Measurements from ENCODE around the gene SORBS2. TPM values are rescaled to one million over a fixed set of nuclear protein-coding genes. Genes with fewer than 3 reads are reported as not detected.

SORBS2 gene
- total and polyA plus RNA-seq, 2 experiments from 2014 or later, result 0.32 to 1.5 TPM

DNA sequence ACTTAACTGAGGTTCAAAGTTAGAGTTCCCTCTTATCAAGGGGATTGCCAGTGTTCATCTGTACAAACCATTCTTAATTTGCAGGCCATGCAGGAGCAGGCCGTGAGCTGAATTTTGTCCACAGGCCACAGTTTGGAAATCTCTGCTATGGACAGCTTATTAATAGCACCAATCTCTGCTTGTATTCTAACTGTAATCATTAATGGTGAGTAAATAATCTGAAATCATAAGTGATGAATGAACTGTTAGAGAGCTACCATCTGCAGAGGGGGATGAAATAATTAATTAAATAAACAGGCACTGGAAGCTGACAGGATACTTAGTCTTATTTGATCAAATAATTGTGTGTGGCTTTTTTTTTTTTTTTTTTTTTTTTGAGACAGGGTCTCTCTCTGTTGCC is 228.2 kb downstream of the SORBS2 start:
- H4K20me1 ChIP-seq (ENCODE audit: insufficient read depth), result no peaks in the 10 kb centered on the region
- WGBS, 2 experiments (ENCODE audit: low coverage in 1 of 2, low lambda C conversion rate in 2 of 2, missing lambda C conversion rate in 2 of 2), result 86 to 91% methylated on average over 1 of the region's 1 CpG
- H3K4me3 ChIP-seq, result no peak overlapping the region
- H3K4me1 ChIP-seq (ENCODE audit: insufficient read depth), result no peaks in the 10 kb centered on the region
- DNase-seq, result no peak
- H3K27ac ChIP-seq, result no peak overlapping the region
- H3K36me3 ChIP-seq (ENCODE audit: low read depth), result no peaks in the 10 kb centered on the region
- in situ Hi-C loops (cut with MboI), result no loop called here
- H3K9ac ChIP-seq, result no peak overlapping the region
- no peaks in the 10 kb centered on the region for H3F3A ChIP-seq (ENCODE audit: insufficient read depth)
- H3K9me2 ChIP-seq (ENCODE audit: insufficient read depth), result no peaks in the 10 kb centered on the region
- no peak overlapping the region for H2AFZ ChIP-seq
- TF ChIP-seq EZH2 (IDR thresholded peaks at IDR 0.05; ENCODE audit: insufficient read depth, poor library complexity, severe bottlenecking) (no peak), EZH2phosphoT487 (IDR thresholded peaks at IDR 0.05; ENCODE audit: insufficient read depth, low read depth) (no peak)
- no peaks in the 10 kb centered on the region for H3K79me2 ChIP-seq (ENCODE audit: insufficient read depth)
- no peaks in the 10 kb centered on the region for H3K9me3 ChIP-seq (ENCODE audit: low read depth)
- no peak overlapping the region for H3K4me2 ChIP-seq (ENCODE audit: unreplicated experiment)
- H3K27me3 ChIP-seq (replicated peaks; ENCODE audit: insufficient read depth), result no peaks in the 10 kb centered on the region; the same call in 1 of the 2 replicates

GRCh38 chr4:185582651-185583400 is 229.2 kb downstream of the SORBS2 start:
- Histone ChIP-seq H3K4me3 (no peak overlapping the region), H3K9me3 (ENCODE audit: low read depth) (no peaks in the 10 kb centered on the region), H3K4me1 (ENCODE audit: insufficient read depth) (no peaks in the 10 kb centered on the region), H3K9me2 (ENCODE audit: insufficient read depth) (no peaks in the 10 kb centered on the region), H3F3A (ENCODE audit: insufficient read depth) (no peaks in the 10 kb centered on the region), H4K20me1 (ENCODE audit: insufficient read depth) (no peaks in the 10 kb centered on the region), H3K4me2 (ENCODE audit: unreplicated experiment) (no peak overlapping the region), H3K27me3 (replicated peaks; ENCODE audit: insufficient read depth) (no peaks in the 10 kb centered on the region; the same call in 1 of the 2 replicates), H3K36me3 (ENCODE audit: low read depth) (no peaks in the 10 kb centered on the region), H3K79me2 (ENCODE audit: insufficient read depth) (no peaks in the 10 kb centered on the region), H3K27ac (no peak overlapping the region), H2AFZ (no peak overlapping the region), H3K9ac (no peak overlapping the region)
- TF ChIP-seq EZH2 (IDR thresholded peaks at IDR 0.05; ENCODE audit: insufficient read depth, poor library complexity, severe bottlenecking) (no peak), EZH2phosphoT487 (IDR thresholded peaks at IDR 0.05; ENCODE audit: insufficient read depth, low read depth) (no peak)
- no peak for DNase-seq
- WGBS, 2 experiments (ENCODE audit: low coverage in 1 of 2, low lambda C conversion rate in 2 of 2, missing lambda C conversion rate in 2 of 2), result 60 to 62% methylated on average over 7 of the region's 7 CpGs
- in situ Hi-C loops (cut with MboI), result no loop called here

- Histone ChIP-seq H3K4me2 (ENCODE audit: unreplicated experiment) (no peak overlapping the region), H3K4me3 (no peak overlapping the region), H3K9ac (no peak overlapping the region), H3K79me2 (ENCODE audit: insufficient read depth) (no peaks in the 10 kb centered on the region), H3K27ac (no peak overlapping the region), H3K36me3 (ENCODE audit: low read depth) (no peaks in the 10 kb centered on the region), H3K4me1 (ENCODE audit: insufficient read depth) (no peaks in the 10 kb centered on the region), H3K9me2 (ENCODE audit: insufficient read depth) (no peaks in the 10 kb centered on the region), H3K27me3 (replicated peaks; ENCODE audit: insufficient read depth) (no peaks in the 10 kb centered on the region), H2AFZ (no peak overlapping the region), H3F3A (ENCODE audit: insufficient read depth) (no peaks in the 10 kb centered on the region), H4K20me1 (ENCODE audit: insufficient read depth) (no peaks in the 10 kb centered on the region), H3K9me3 (ENCODE audit: low read depth) (no peaks in the 10 kb centered on the region)
- 74 to 77% methylated on average over 12 of the region's 12 CpGs for WGBS, 2 experiments (ENCODE audit: low coverage in 1 of 2, low lambda C conversion rate in 2 of 2, missing lambda C conversion rate in 2 of 2)
- no peak for DNase-seq
- no peak for TF ChIP-seq EZH2 (IDR thresholded peaks at IDR 0.05; ENCODE audit: insufficient read depth, poor library complexity, severe bottlenecking)
- no peak for TF ChIP-seq EZH2phosphoT487 (IDR thresholded peaks at IDR 0.05; ENCODE audit: insufficient read depth, low read depth)
- in situ Hi-C loops (cut with MboI), result no loop called here
Observed at GRCh38 chr4:185580699-185581098, 231.3 kb downstream of the SORBS2 start.

DNA sequence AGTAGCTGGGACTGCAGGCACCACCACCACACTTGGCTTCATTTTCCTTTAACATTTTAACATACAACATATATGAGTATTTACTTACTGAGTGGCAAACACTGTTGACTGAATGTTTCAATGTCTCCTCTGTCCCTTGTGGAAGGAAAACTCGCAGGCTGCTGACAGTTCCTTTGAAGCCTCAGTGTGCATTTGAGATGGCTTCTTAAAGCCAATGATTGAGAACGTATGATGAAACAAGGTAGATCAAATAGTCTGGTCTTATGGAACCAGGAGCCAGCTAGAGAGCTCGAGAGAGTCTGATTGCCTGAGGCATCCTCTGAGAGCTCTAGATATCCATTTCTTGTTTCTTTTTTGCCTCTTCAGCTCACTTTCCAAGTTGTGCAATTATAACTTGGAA is 233.7 kb downstream of the SORBS2 start:
- H3K9me2 ChIP-seq (ENCODE audit: insufficient read depth), result no peaks in the 10 kb centered on the region
- H3K27me3 ChIP-seq (replicated peaks; ENCODE audit: insufficient read depth), result no peaks in the 10 kb centered on the region
- H3K27ac ChIP-seq, result no peak overlapping the region
- H3K9me3 ChIP-seq (ENCODE audit: low read depth), result no peaks in the 10 kb centered on the region
- H4K20me1 ChIP-seq (ENCODE audit: insufficient read depth), result no peaks in the 10 kb centered on the region
- H3K4me1 ChIP-seq (ENCODE audit: insufficient read depth), result peaks cover 12% of the 10 kb centered on the region; the same call in 1 of the 2 replicates
- no peaks in the 10 kb centered on the region for H3F3A ChIP-seq (ENCODE audit: insufficient read depth)
- TF ChIP-seq EZH2phosphoT487 (IDR thresholded peaks at IDR 0.05; ENCODE audit: insufficient read depth, low read depth), result no peak
- no peak for TF ChIP-seq EZH2 (IDR thresholded peaks at IDR 0.05; ENCODE audit: insufficient read depth, poor library complexity, severe bottlenecking)
- no peak overlapping the region for H3K4me2 ChIP-seq (ENCODE audit: unreplicated experiment)
- H2AFZ ChIP-seq, result no peak overlapping the region
- H3K4me3 ChIP-seq, result no peak overlapping the region
- H3K36me3 ChIP-seq (ENCODE audit: low read depth), result no peaks in the 10 kb centered on the region
- DNase-seq, result no peak
- in situ Hi-C loops (cut with MboI), result no loop called here
- no peak overlapping the region for H3K9ac ChIP-seq
- WGBS, 2 experiments (ENCODE audit: low coverage in 1 of 2, low lambda C conversion rate in 2 of 2, missing lambda C conversion rate in 2 of 2), result 53 to 54% methylated on average over 3 of the region's 3 CpGs
- no peaks in the 10 kb centered on the region for H3K79me2 ChIP-seq (ENCODE audit: insufficient read depth)

All from GM23248 (cell line).